ENCODE results near the gene IL17RB. TPM values are rescaled to one million over a fixed set of nuclear protein-coding genes. Genes with fewer than 3 reads are reported as not detected.

IL17RB gene
- total RNA-seq, 1 experiment from 2014 or later, result 9.8 TPM

GRCh38 chr3:53821631-53822121 is 24.7 kb upstream of the IL17RB start:
- Histone ChIP-seq H3T11ph (ENCODE audit: low read length) (no peak overlapping the region), H3K18ac (ENCODE audit: insufficient read length, low read depth, low read length) (no peak overlapping the region), H3K4me2 (ENCODE audit: insufficient read depth, insufficient read length, low read length) (no peak overlapping the region), H4K5ac (ENCODE audit: insufficient read length, low read depth, low read length) (no peak overlapping the region), H2AK5ac (ENCODE audit: insufficient read length, low read length) (no peak overlapping the region), H2BK20ac (ENCODE audit: low read depth, low read length, poor library complexity, severe bottlenecking) (no peak overlapping the region), H3K56ac (ENCODE audit: insufficient read length, low read depth, low read length) (no peak overlapping the region), H4K20me1 (ENCODE audit: control insufficient read depth, insufficient read depth, insufficient read length) (no peaks in the 10 kb centered on the region), H2BK12ac (ENCODE audit: insufficient read length, low read depth, low read length) (no peak overlapping the region), H3K79me1 (ENCODE audit: insufficient read depth, low read depth, low read length, poor library complexity, severe bottlenecking) (no peaks in the 10 kb centered on the region), H3K9ac (ENCODE audit: extremely low read depth, insufficient read length, low read length) (no peak overlapping the region), H4K8ac (replicated peaks; ENCODE audit: insufficient read length, low read depth, low read length) (no peak overlapping the region), H3K4ac (ENCODE audit: low read depth, low read length) (no peak overlapping the region), H2BK120ac (ENCODE audit: low read depth, low read length, poor library complexity, severe bottlenecking) (no peak overlapping the region), H3K27ac (ENCODE audit: insufficient read length, low read depth, low read length) (no peak overlapping the region), H3K14ac (ENCODE audit: insufficient read depth, low read length) (no peak overlapping the region), H3K27me3 (ENCODE audit: insufficient read depth, low read length) (no peaks in the 10 kb centered on the region), H2BK15ac (ENCODE audit: low read depth, low read length) (no peak overlapping the region), H3K4me1 (ENCODE audit: insufficient read depth, low read length) (no peaks in the 10 kb centered on the region), H3K23me2 (ENCODE audit: insufficient read length, low read depth, low read length, poor library complexity, severe bottlenecking) (no peaks in the 10 kb centered on the region), H4K91ac (ENCODE audit: insufficient read length, low read depth, low read length) (no peak overlapping the region), H3K79me2 (ENCODE audit: insufficient read depth, low read length) (no peaks in the 10 kb centered on the region), H3K23ac (ENCODE audit: insufficient read length, low read depth, low read length) (no peak overlapping the region), H3K9me3 (ENCODE audit: control insufficient read depth, low read depth, low read length) (no peaks in the 10 kb centered on the region), H2AFZ (ENCODE audit: low read length) (no peak overlapping the region), H2BK5ac (ENCODE audit: insufficient read length, low read length) (no peak overlapping the region)
- H3K36me3 Mint-ChIP-seq (ENCODE audit: insufficient read depth in 1 of 3, low read depth in 3 of 3), result peaks cover 0 to 23% (median 18%) of the 10 kb centered on the region in 3 experiments; a peak in 6 of 7 replicates
- WGBS (ENCODE audit: extremely low coverage, insufficient read length, low lambda C conversion rate), result no CpG with 5 or more reads among the region's 5 CpGs
- no peak for DNase-seq
- peaks cover 0 to 10% of the 10 kb centered on the region in 2 experiments; a peak in 2 of 4 replicates for H3K4me1 Mint-ChIP-seq
- no peaks in the 10 kb centered on the region for H3K27me3 Mint-ChIP-seq (ENCODE audit: low read depth)
- no peak for TF ChIP-seq CTCF (conservative IDR thresholded peaks at IDR 0.05)
- no peak overlapping the region for H3K27ac Mint-ChIP-seq
- no peaks in the 10 kb centered on the region for H3K9me3 Mint-ChIP-seq
- H3K4me3 Mint-ChIP-seq, result no peak overlapping the region

Data from H9 (cell line).